Stromal cell of bone marrow (primary cell): ENCODE results near the gene ROPN1B.

Experiments
- DNase-seq: peaks from one replicate; pipeline ENCODE4 v3.0.0-alpha.2; 2012; ENCODE audit warnings: low read depth

Gene ROPN1B

DNA sequence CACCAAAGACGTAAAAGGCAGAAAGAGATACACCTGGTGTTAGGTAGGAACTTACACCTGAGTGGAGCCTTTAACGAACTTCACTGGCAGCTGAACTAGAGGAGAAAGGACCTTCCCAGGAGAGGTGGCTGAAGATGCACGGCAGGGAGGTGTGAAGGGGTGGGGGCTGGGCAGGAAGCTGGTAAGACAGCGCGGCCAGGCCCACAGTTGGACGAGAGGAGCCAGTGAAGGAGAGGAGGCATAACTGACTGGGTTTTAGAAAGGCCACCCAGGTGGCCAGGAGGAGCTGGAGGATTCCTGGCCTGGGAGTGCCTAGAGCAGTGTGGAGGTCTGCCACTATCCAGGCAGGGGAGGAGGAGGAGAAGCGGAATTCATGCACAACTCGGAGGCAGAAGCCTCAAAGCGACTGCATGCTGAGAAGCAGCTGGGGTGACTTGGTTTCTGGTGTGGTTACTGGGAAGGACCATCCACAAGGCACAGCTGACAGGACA, 63.0 kb downstream of the ROPN1B start:
- DNase-seq, result no peak
